Neuronal stem cell (in vitro differentiated cells): ENCODE measurements around the gene BRSK2.
A peak's percentile ranks its signal among the peaks of the same experiment; 100 is the strongest.

Experiments
- DNase-seq: peaks from one replicate; pipeline ENCODE4 v3.0.0-alpha.2; 2013; ENCODE audit warnings: low spot score
- H2AFZ ChIP-seq: one replicate; pipeline ENCODE4 v1.6.1; 2013; ENCODE audit warnings: mild to moderate bottlenecking, low read length, inconsistent platforms
- H2AK5ac ChIP-seq: 2 replicates; pipeline ENCODE4 v1.6.1; 2013; ENCODE audit warnings: low read depth, mild to moderate bottlenecking, inconsistent platforms, low read length, moderate library complexity, mixed read lengths
- H2BK120ac ChIP-seq: 2 replicates; pipeline ENCODE4 v1.6.1; 2013; ENCODE audit warnings: low read depth, mild to moderate bottlenecking, inconsistent platforms, low read length, moderate library complexity, mixed read lengths
- H2BK12ac ChIP-seq: one replicate; pipeline ENCODE4 v1.6.1; 2013; ENCODE audit warnings: low read length, inconsistent platforms
- H2BK15ac ChIP-seq: 2 replicates; pipeline ENCODE4 v1.6.1; 2013; ENCODE audit warnings: mild to moderate bottlenecking, low read length, inconsistent platforms, mixed read lengths
- H2BK5ac ChIP-seq: one replicate; pipeline ENCODE4 v1.6.1; 2013; ENCODE audit warnings: inconsistent platforms, mild to moderate bottlenecking, low read length, moderate library complexity
- H3K14ac ChIP-seq: one replicate; pipeline ENCODE4 v1.6.1; 2013; ENCODE audit warnings: low read length, inconsistent platforms
- H3K18ac ChIP-seq: 2 replicates; pipeline ENCODE4 v1.6.1; 2013; ENCODE audit warnings: low read length, inconsistent platforms
- H3K23ac ChIP-seq: 2 replicates; pipeline ENCODE4 v1.6.1; 2013; ENCODE audit warnings: low read depth, mild to moderate bottlenecking, mixed read lengths, low read length, inconsistent platforms; ENCODE audit not compliant: poor library complexity
- H3K27ac ChIP-seq: replicated peaks from 3 replicates; pipeline ENCODE4 v1.5.1; 2013; ENCODE audit warnings: low read length, inconsistent platforms
- H3K27me3 ChIP-seq, 3 experiments: 2 replicates each; pipeline ENCODE4 v1.6.1; 2013; ENCODE audit warnings: low read length in 3 of 3, mild to moderate bottlenecking in 2 of 3, inconsistent platforms in 1 of 3, low read depth in 1 of 3, mixed read lengths in 1 of 3, moderate library complexity in 1 of 3; ENCODE audit not compliant: control insufficient read depth in 3 of 3, insufficient read depth in 3 of 3
- H3K36me3 ChIP-seq, 2 donors: replicated peaks in 1 of 2; 2 replicates each; pipeline ENCODE4 v1.6.1; 2013; ENCODE audit warnings: low read length in 2 of 2; ENCODE audit not compliant: control insufficient read depth in 2 of 2, insufficient read depth in 2 of 2
- H3K4ac ChIP-seq: 2 replicates; pipeline ENCODE4 v1.6.1; 2013; ENCODE audit warnings: inconsistent platforms, mild to moderate bottlenecking, low read length, moderate library complexity
- H3K4me1 ChIP-seq, 2 donors: 1 replicate in 1 of 2; 2 replicates in 1 of 2; pipeline ENCODE4 v1.6.1; 2013; ENCODE audit warnings: low read length in 2 of 2, low read depth in 1 of 2; ENCODE audit not compliant: control insufficient read depth in 2 of 2, insufficient read depth in 1 of 2
- H3K4me2 ChIP-seq: one replicate; pipeline ENCODE4 v1.6.1; 2013; ENCODE audit warnings: mild to moderate bottlenecking, low read length, inconsistent platforms; ENCODE audit not compliant: insufficient read depth, poor library complexity, severe bottlenecking
- H3K4me3 ChIP-seq, 2 donors: 2 replicates each; pipeline ENCODE4 v1.5.1; 2013; ENCODE audit warnings: low read length in 2 of 2, mild to moderate bottlenecking in 2 of 2, inconsistent platforms in 1 of 2, moderate library complexity in 1 of 2
- H3K79me1 ChIP-seq: one replicate; pipeline ENCODE4 v1.6.1; 2013; ENCODE audit warnings: low read depth, mild to moderate bottlenecking, inconsistent platforms, low read length, moderate library complexity
- H3K9ac ChIP-seq: one replicate; pipeline ENCODE4 v1.6.1; 2013; ENCODE audit warnings: mild to moderate bottlenecking, low read depth, low read length, inconsistent platforms; ENCODE audit not compliant: poor library complexity
- H3K9me3 ChIP-seq, 2 donors: replicated peaks in 1 of 2; 2 replicates each; pipeline versions ENCODE3 to v1.6.1; 2013; ENCODE audit warnings: low read length in 2 of 2, mild to moderate bottlenecking in 2 of 2, inconsistent platforms in 1 of 2, low read depth in 1 of 2, mixed read lengths in 1 of 2, moderate library complexity in 1 of 2; ENCODE audit not compliant: control insufficient read depth in 2 of 2, insufficient read depth in 1 of 2
- H4K8ac ChIP-seq: one replicate; pipeline ENCODE4 v1.6.1; 2013; ENCODE audit warnings: low read depth, mild to moderate bottlenecking, inconsistent platforms, low read length, moderate library complexity
- H4K91ac ChIP-seq: one replicate; pipeline ENCODE4 v1.6.1; 2013; ENCODE audit warnings: low read length, low read depth, mild to moderate bottlenecking, inconsistent platforms; ENCODE audit not compliant: poor library complexity
- WGBS, 2 donors: extraction: QIAGEN DNeasy Blood & Tissue Kit; methylation state at CpG; one replicate each; pipeline ENCODE4 v1.1.7; 2013; ENCODE audit warnings: missing lambda C conversion rate in 2 of 2, mixed read lengths in 1 of 2; ENCODE audit not compliant: insufficient read length in 2 of 2, insufficient replicate concordance in 1 of 2; ENCODE audit errors: extremely low coverage in 2 of 2; 5-methylcytosine and 5-hydroxymethylcytosine counted together

The BRSK2 gene

DNA sequence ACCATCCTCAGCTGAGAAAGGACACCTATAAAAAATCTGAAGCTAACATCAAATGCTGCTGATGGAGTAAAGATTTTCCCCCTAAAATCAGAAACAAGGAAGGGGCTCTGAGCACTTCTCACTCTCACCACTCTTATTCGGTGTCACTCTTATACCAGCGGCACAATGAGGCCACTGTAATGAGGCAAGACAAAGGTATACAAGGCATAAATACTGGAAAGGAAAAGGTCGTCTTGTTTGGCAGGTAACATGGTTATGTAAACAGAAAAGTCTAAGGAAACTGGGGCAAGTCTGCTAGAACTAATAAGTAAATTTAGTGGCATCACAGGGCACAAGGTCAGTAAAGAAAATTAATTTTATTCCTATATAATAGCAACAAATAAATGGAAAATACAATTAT, 104.9 kb downstream of the BRSK2 start:
- H3K23ac ChIP-seq = no peak overlapping the region
- no peaks in the 10 kb centered on the region for H3K27me3 ChIP-seq
- no peak overlapping the region for H2BK12ac ChIP-seq
- peaks cover 4 to 5% of the 10 kb centered on the region in 2 donors for H3K9me3 ChIP-seq
- H3K14ac ChIP-seq = no peak overlapping the region
- no peak overlapping the region for H3K4ac ChIP-seq
- H4K91ac ChIP-seq = no peak overlapping the region
- H3K4me3 ChIP-seq = no peak overlapping the region
- H2AFZ ChIP-seq = no peak overlapping the region
- no peak overlapping the region for H2AK5ac ChIP-seq
- no peak overlapping the region for H3K27ac ChIP-seq
- H3K4me1 ChIP-seq = peaks cover 0 to 2% of the 10 kb centered on the region in 2 donors
- DNase-seq = no peak
- H2BK5ac ChIP-seq = no peak overlapping the region
- H3K18ac ChIP-seq = no peak overlapping the region
- peaks cover 0 to 4% of the 10 kb centered on the region in 2 donors for H3K36me3 ChIP-seq
- H3K79me1 ChIP-seq = peaks cover 6% of the 10 kb centered on the region
- H3K4me2 ChIP-seq = no peak overlapping the region
- H2BK120ac ChIP-seq = no peak overlapping the region
- no CpG with 5 or more reads among the region's 3 CpGs for WGBS, 2 donors
- H3K9ac ChIP-seq = no peak overlapping the region
- H4K8ac ChIP-seq = no peak overlapping the region
- no peak overlapping the region for H2BK15ac ChIP-seq

DNA sequence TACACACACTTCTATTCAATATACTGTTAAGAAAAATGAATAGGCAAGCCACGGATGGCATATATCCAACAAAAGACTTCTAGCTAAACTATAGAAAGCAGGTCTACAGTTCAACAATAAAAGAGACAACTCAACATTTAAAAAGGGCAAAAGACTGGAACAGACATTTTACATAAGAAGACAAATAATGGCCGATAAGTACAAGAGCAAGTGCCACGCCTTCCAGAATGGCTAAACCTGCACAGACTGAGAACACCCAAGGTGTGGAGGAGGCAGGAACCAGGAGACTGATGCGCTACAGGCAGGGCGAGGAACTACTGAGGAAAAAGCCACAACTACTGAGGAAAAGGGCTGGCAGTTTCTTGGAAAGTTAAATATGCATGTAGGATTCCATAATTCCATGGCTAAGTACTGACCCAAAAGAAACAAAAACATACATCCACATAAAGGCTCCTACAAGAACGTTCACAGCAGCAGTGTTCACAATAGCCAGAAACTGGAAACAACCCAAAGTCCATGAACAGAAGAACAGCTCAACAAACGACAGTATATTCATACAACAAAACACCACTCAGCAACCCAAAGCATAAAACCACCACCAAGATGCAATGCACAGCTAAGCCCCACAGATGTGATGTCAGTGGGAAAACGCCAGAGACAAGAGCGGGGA, 106.5 kb downstream of the BRSK2 start:
- H2AFZ ChIP-seq = no peak overlapping the region
- peak overlapping the region; percentile 13 for H3K9ac ChIP-seq
- no peak for DNase-seq
- no peak overlapping the region for H4K8ac ChIP-seq
- peaks cover 12% of the 10 kb centered on the region for H3K79me1 ChIP-seq
- no peak overlapping the region for H4K91ac ChIP-seq
- no peak overlapping the region for H2BK12ac ChIP-seq
- no peak overlapping the region for H3K4ac ChIP-seq
- no peak overlapping the region for H3K18ac ChIP-seq
- H2BK5ac ChIP-seq = no peak overlapping the region
- H3K9me3 ChIP-seq = peaks cover 3 to 4% of the 10 kb centered on the region in 2 donors
- no peak overlapping the region for H2AK5ac ChIP-seq
- no peak overlapping the region for H3K14ac ChIP-seq
- no peak overlapping the region for H3K27ac ChIP-seq
- no peaks in the 10 kb centered on the region for H3K27me3 ChIP-seq
- no peak overlapping the region for H2BK15ac ChIP-seq
- no peak overlapping the region for H3K23ac ChIP-seq
- no peak overlapping the region for H2BK120ac ChIP-seq
- H3K4me3 ChIP-seq = no peak overlapping the region
- peaks cover 0 to 8% of the 10 kb centered on the region in 2 donors for H3K36me3 ChIP-seq
- H3K4me2 ChIP-seq = no peak overlapping the region
- peaks cover 0 to 2% of the 10 kb centered on the region in 2 donors for H3K4me1 ChIP-seq
- WGBS, 2 donors = no CpG with 5 or more reads among the region's 9 CpGs

DNA sequence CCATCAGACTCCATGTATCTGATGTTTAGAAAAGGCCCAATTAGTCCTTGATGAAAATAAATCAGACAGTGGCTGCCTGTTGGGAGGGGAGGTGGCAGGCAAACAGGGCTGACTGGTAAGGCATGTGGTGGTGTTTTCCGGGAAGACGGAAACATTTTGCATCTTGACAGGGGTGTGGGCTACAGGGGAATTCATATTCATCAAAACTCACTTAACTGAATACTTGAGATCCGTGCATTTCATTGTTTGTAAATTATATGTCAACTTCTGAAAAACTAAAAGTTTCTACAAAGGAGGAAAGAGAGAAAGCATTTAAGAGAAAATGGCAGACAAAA, 107.0 kb downstream of the BRSK2 start:
- no peak overlapping the region for H2BK120ac ChIP-seq
- peaks cover 15% of the 10 kb centered on the region for H3K79me1 ChIP-seq
- H2AFZ ChIP-seq = no peak overlapping the region
- H3K27me3 ChIP-seq = no peaks in the 10 kb centered on the region
- H3K4me3 ChIP-seq = no peak overlapping the region
- no peak overlapping the region for H2BK12ac ChIP-seq
- H2BK5ac ChIP-seq = no peak overlapping the region
- no CpG with 5 or more reads among the region's 3 CpGs for WGBS, 2 donors
- H3K27ac ChIP-seq = no peak overlapping the region
- peaks cover 0 to 8% of the 10 kb centered on the region in 2 donors for H3K36me3 ChIP-seq
- H3K9ac ChIP-seq = no peak overlapping the region
- DNase-seq = no peak
- no peak overlapping the region for H3K4ac ChIP-seq
- no peak overlapping the region for H3K14ac ChIP-seq
- no peak overlapping the region for H4K8ac ChIP-seq
- no peak overlapping the region for H2AK5ac ChIP-seq
- no peak overlapping the region for H4K91ac ChIP-seq
- no peak overlapping the region for H2BK15ac ChIP-seq
- H3K9me3 ChIP-seq = peaks cover 3 to 4% of the 10 kb centered on the region in 2 donors
- H3K18ac ChIP-seq = no peak overlapping the region
- no peak overlapping the region for H3K23ac ChIP-seq
- no peak overlapping the region for H3K4me2 ChIP-seq
- no peaks in the 10 kb centered on the region for H3K4me1 ChIP-seq

DNA sequence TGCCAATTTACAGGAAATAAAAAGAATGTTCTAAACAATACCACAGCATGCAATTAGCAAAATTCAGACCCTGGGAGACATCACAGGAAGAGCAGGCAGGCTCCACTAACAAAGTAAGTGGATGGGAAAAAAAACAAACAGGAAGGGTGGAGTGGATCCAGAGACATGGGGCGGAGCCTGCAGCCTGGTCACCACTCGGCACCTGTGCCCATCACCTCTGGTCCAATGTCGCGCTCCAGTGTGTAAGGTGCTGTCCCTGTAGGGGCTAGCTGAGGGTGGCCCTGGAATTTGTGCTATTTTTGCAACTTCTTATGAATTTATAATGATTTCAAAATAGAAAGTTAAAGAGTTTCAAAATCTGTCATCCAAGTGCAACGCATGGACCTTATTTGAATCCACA, 107.9 kb downstream of the BRSK2 start:
- no peak for DNase-seq
- H4K91ac ChIP-seq = no peak overlapping the region
- no CpG with 5 or more reads among the region's 5 CpGs for WGBS, 2 donors
- H3K18ac ChIP-seq = no peak overlapping the region
- no peak overlapping the region for H3K4me3 ChIP-seq
- H3K14ac ChIP-seq = no peak overlapping the region
- peaks cover 3 to 4% of the 10 kb centered on the region in 2 donors for H3K9me3 ChIP-seq
- H2BK12ac ChIP-seq = no peak overlapping the region
- H2BK5ac ChIP-seq = no peak overlapping the region
- H3K79me1 ChIP-seq = peaks cover 15% of the 10 kb centered on the region
- no peak overlapping the region for H3K4ac ChIP-seq
- no peak overlapping the region for H2BK15ac ChIP-seq
- no peaks in the 10 kb centered on the region for H3K27me3 ChIP-seq
- peaks cover 0 to 4% of the 10 kb centered on the region in 2 donors for H3K4me1 ChIP-seq
- no peak overlapping the region for H2AK5ac ChIP-seq
- no peak overlapping the region for H2AFZ ChIP-seq
- no peak overlapping the region for H2BK120ac ChIP-seq
- no peak overlapping the region for H3K9ac ChIP-seq
- peaks cover 0 to 8% of the 10 kb centered on the region in 2 donors for H3K36me3 ChIP-seq
- H3K27ac ChIP-seq = no peak overlapping the region
- no peak overlapping the region for H3K23ac ChIP-seq
- no peak overlapping the region for H3K4me2 ChIP-seq
- H4K8ac ChIP-seq = no peak overlapping the region
